IPS-18c (cell line): ENCODE data around the gene GPR39.
"Not testable (repeated sequence)": the region's sequence is repeated elsewhere in the genome, so short reads cannot be mapped to it uniquely, and the experiment has no call there.

ENCODE experiments used
- H3K4me3 ChIP-seq: 2 replicates; pipeline ENCODE4 v1.7.0; 2013; ENCODE audit warnings: low read depth, mild to moderate bottlenecking, low read length, moderate library complexity; ENCODE audit not compliant: insufficient read depth
- H3K9me3 ChIP-seq: one replicate; pipeline ENCODE4 v1.6.1; 2013; ENCODE audit warnings: mild to moderate bottlenecking, low read length, moderate library complexity; ENCODE audit not compliant: control insufficient read depth, insufficient read depth

Gene GPR39

GRCh38 chr2:132416723-132417395, at the start of gene GPR39:
Gene GPR39 (plus strand): TSS chr2:132416805.
- no peaks in the 10 kb centered on the region for H3K9me3 ChIP-seq
- H3K4me3 ChIP-seq: peak within 1 kb of the TSS; percentile 70

GRCh38 chr2:132368191-132368590, 48.4 kb upstream of the GPR39 start:
- no peak overlapping the region for H3K4me3 ChIP-seq
- no peaks in the 10 kb centered on the region for H3K9me3 ChIP-seq

GRCh38 chr2:132372276-132372675, 44.3 kb upstream of the GPR39 start:
- H3K4me3 ChIP-seq: no peak overlapping the region
- no peaks in the 10 kb centered on the region for H3K9me3 ChIP-seq

- Histone ChIP-seq H3K4me3 (no peak overlapping the region), H3K9me3 (no peaks in the 10 kb centered on the region)
Observed at GRCh38 chr2:132373391-132374135, 43.0 kb upstream of the GPR39 start.

GRCh38 chr2:132374151-132374550, 42.5 kb upstream of the GPR39 start:
- H3K4me3 ChIP-seq: no peak overlapping the region
- H3K9me3 ChIP-seq: no peaks in the 10 kb centered on the region

GRCh38 chr2:132374551-132374950, 42.1 kb upstream of the GPR39 start:
- Histone ChIP-seq H3K4me3 (no peak overlapping the region), H3K9me3 (no peaks in the 10 kb centered on the region)

GRCh38 chr2:132374961-132375360, 41.6 kb upstream of the GPR39 start:
- Histone ChIP-seq H3K9me3 (no peaks in the 10 kb centered on the region), H3K4me3 (no peak overlapping the region)

GRCh38 chr2:132381376-132381775, 35.2 kb upstream of the GPR39 start:
- Histone ChIP-seq H3K9me3 (no peaks in the 10 kb centered on the region), H3K4me3 (no peak overlapping the region)

GRCh38 chr2:132383956-132384355, 32.6 kb upstream of the GPR39 start:
- Histone ChIP-seq H3K9me3 (no peaks in the 10 kb centered on the region), H3K4me3 (no peak overlapping the region)

GRCh38 chr2:132384491-132385151, 32.0 kb upstream of the GPR39 start:
- Histone ChIP-seq H3K9me3 (no peaks in the 10 kb centered on the region), H3K4me3 (no peak overlapping the region)

- Histone ChIP-seq H3K4me3 (no peak overlapping the region), H3K9me3 (no peaks in the 10 kb centered on the region)
Observed at GRCh38 chr2:132387126-132387525, 29.5 kb upstream of the GPR39 start.

- Histone ChIP-seq H3K4me3 (no peak overlapping the region), H3K9me3 (no peaks in the 10 kb centered on the region)
Observed at GRCh38 chr2:132390076-132390475, 26.5 kb upstream of the GPR39 start.

GRCh38 chr2:132391378-132391777, 25.2 kb upstream of the GPR39 start:
- no peaks in the 10 kb centered on the region for H3K9me3 ChIP-seq
- no peak overlapping the region for H3K4me3 ChIP-seq

- Histone ChIP-seq H3K4me3 (no peak overlapping the region), H3K9me3 (no peaks in the 10 kb centered on the region)
Observed at GRCh38 chr2:132392221-132392620, 24.4 kb upstream of the GPR39 start.

GRCh38 chr2:132392879-132393278, 23.7 kb upstream of the GPR39 start:
- Histone ChIP-seq H3K9me3 (no peaks in the 10 kb centered on the region), H3K4me3 (no peak overlapping the region)

GRCh38 chr2:132397042-132397441, 19.6 kb upstream of the GPR39 start:
- H3K9me3 ChIP-seq, H3K4me3 ChIP-seq: not testable (repeated sequence)

GRCh38 chr2:132400169-132400900, 16.3 kb upstream of the GPR39 start:
- H3K4me3 ChIP-seq: no peak overlapping the region
- no peaks in the 10 kb centered on the region for H3K9me3 ChIP-seq

GRCh38 chr2:132400901-132401240, 15.7 kb upstream of the GPR39 start:
- Histone ChIP-seq H3K4me3 (no peak overlapping the region), H3K9me3 (no peaks in the 10 kb centered on the region)
